HCT116 (cell line): ENCODE data around the gene ATL1. TPM values are rescaled to one million over a fixed set of nuclear protein-coding genes. Genes with fewer than 3 reads are reported as not detected.
A peak's percentile ranks its signal among the peaks of the same experiment; 100 is the strongest.

Source experiments
- ATAC-seq: fragments of 200-7000 bp; cut with Tn5 transposase; 2 replicates; pipeline ENCODE4 v1.9.1; 2020; ENCODE audit warnings: mild to moderate bottlenecking, moderate library complexity
- BruUV-seq: library from RNA; stranded (reverse); fragments of 400-500 nt; replicated peaks from 2 replicates; lab custom pipeline; 2021; lab: Mats Ljungman, UMichigan
- CTCF ChIA-PET: fragments of 300-600 bp; sonication (Branson Sonifier 250); formaldehyde crosslinking; loops from one replicate; lab custom pipeline; 2021; ENCODE audit warnings: antibody characterized with exemption; lab: Charles Lee
- POLR2A ChIA-PET: fragments of 300-600, 350-600 bp; sonication (Branson Sonifier 250); formaldehyde crosslinking; loops from one replicate; lab custom pipeline; 2021; ENCODE audit warnings: antibody characterized with exemption; lab: Charles Lee
- RAD21 ChIA-PET, 2 experiments: fragments of 300-600 bp; sonication (Branson Sonifier 250); formaldehyde crosslinking; loops; one replicate each; lab custom pipeline; 2023; ENCODE audit warnings: low total read pairs in 2 of 2; ENCODE audit not compliant: uncharacterized antibody in 2 of 2, unreplicated experiment in 2 of 2, low non-redundant PET in 1 of 2; lab: Charles Lee
- DNase-seq: peaks from one replicate; pipeline ENCODE4 v3.0.0-alpha.2; 2010; ENCODE audit warnings: low read depth, low spot score
- H2AFZ ChIP-seq: fragments of 200-600 bp; shearing (Covaris generic), sonication (generic); 2 replicates; pipeline ENCODE4 v1.6.1; 2017; ENCODE audit warnings: low read depth, mixed run types, mixed read lengths, antibody characterized with exemption, low read length; ENCODE audit not compliant: poor library complexity, severe bottlenecking
- H3K27ac ChIP-seq: 2 replicates; pipeline ENCODE4 v1.5.1; 2012; ENCODE audit warnings: low read depth, low read length
- H3K27me3 ChIP-seq: fragments of 200-600 bp; sonication (generic); 2 replicates; pipeline ENCODE4 v1.6.1; 2016; ENCODE audit warnings: mixed run types, low read length, mixed read lengths; ENCODE audit not compliant: insufficient read depth
- H3K36me3 ChIP-seq, 2 experiments: fragments of 200-500 bp in 1 of 2; fragments of 200-600 bp in 1 of 2; sonication (Bioruptor generic) in 1 of 2; sonication (generic) in 1 of 2; 2 replicates each; pipeline versions ENCODE4 v1.5.1 to v1.6.1; 2014 to 2016; ENCODE audit warnings: low read length in 2 of 2, inconsistent platforms in 1 of 2, mixed read lengths in 1 of 2, mixed run types in 1 of 2; ENCODE audit not compliant: insufficient read depth in 2 of 2, control insufficient read depth in 1 of 2
- H3K4me1 ChIP-seq, 2 experiments: fragments of 200-600 bp in 1 of 2; sonication (generic) in 1 of 2; 2 replicates each; pipeline versions ENCODE4 v1.5.1 to v1.6.1; 2012 to 2017; ENCODE audit warnings: low read length in 2 of 2, inconsistent platforms in 1 of 2, mild to moderate bottlenecking in 1 of 2, mixed read lengths in 1 of 2, mixed run types in 1 of 2, moderate library complexity in 1 of 2; ENCODE audit not compliant: insufficient read depth in 2 of 2, control insufficient read depth in 1 of 2
- H3K4me2 ChIP-seq: fragments of 200-600 bp; sonication (generic); 2 replicates; pipeline ENCODE4 v1.6.1; 2017; ENCODE audit warnings: mixed run types, low read length, mixed read lengths
- H3K4me3 ChIP-seq, 2 experiments: fragments of 200-600 bp in 1 of 2; sonication (generic) in 1 of 2; replicated peaks in 1 of 2; 2 replicates each; pipeline ENCODE4 v1.5.1; 2011 to 2016; ENCODE audit warnings: low read length in 2 of 2, control low read depth in 1 of 2, low read depth in 1 of 2, mild to moderate bottlenecking in 1 of 2, mixed read lengths in 1 of 2, mixed run types in 1 of 2
- H3K79me2 ChIP-seq: fragments of 200-600 bp; sonication (generic); 2 replicates; pipeline ENCODE4 v1.6.1; 2017; ENCODE audit warnings: mild to moderate bottlenecking, mixed run types, low read length, moderate library complexity, mixed read lengths; ENCODE audit not compliant: insufficient read depth
- H3K9ac ChIP-seq: fragments of 200-600 bp; sonication (generic); 2 replicates; pipeline ENCODE4 v1.6.1; 2016; ENCODE audit warnings: low read length, mixed read lengths
- H3K9me2 ChIP-seq: fragments of 200-600 bp; sonication (generic), shearing (Covaris generic); 2 replicates; pipeline ENCODE4 v1.6.1; 2017; ENCODE audit warnings: mixed run types, mild to moderate bottlenecking, moderate library complexity; ENCODE audit not compliant: insufficient read depth
- H3K9me3 ChIP-seq, 2 experiments: fragments of 200-500 bp in 1 of 2; fragments of 200-600 bp in 1 of 2; sonication (Bioruptor generic) in 1 of 2; sonication (generic) in 1 of 2; 2 replicates each; pipeline ENCODE4 v1.6.1; 2014 to 2017; ENCODE audit warnings: low read length in 2 of 2, mixed read lengths in 2 of 2, inconsistent platforms in 1 of 2, low read depth in 1 of 2, mild to moderate bottlenecking in 1 of 2, mixed run types in 1 of 2, moderate library complexity in 1 of 2; ENCODE audit not compliant: control insufficient read depth in 1 of 2, insufficient read depth in 1 of 2
- H4K20me1 ChIP-seq: fragments of 200-600 bp; sonication (generic), shearing (Covaris generic); 2 replicates; pipeline ENCODE4 v1.6.1; 2017; ENCODE audit warnings: mixed run types, mild to moderate bottlenecking, moderate library complexity; ENCODE audit not compliant: insufficient read depth
- CBX3 ChIP-seq: IDR thresholded peaks from 2 replicates; pipeline ENCODE4 v1.6.1; 2012; ENCODE audit warnings: low read depth
- CTCF ChIP-seq, 3 experiments: fragments of 200-600 bp in 1 of 3; sonication (generic) in 1 of 3; IDR thresholded peaks in 2 of 3; conservative IDR thresholded peaks in 1 of 3; 2 replicates each; pipeline ENCODE4 v1.5.1; 2012 to 2017; ENCODE audit warnings: low read depth in 2 of 3, low read length in 2 of 3, antibody characterized with exemption in 1 of 3, borderline replicate concordance in 1 of 3, control low read depth in 1 of 3, mild to moderate bottlenecking in 1 of 3, mixed read lengths in 1 of 3, mixed run types in 1 of 3, moderate library complexity in 1 of 3; ENCODE audit not compliant: insufficient read depth in 1 of 3
- FOSL1 ChIP-seq: IDR thresholded peaks from 2 replicates; pipeline ENCODE4 v1.6.1; 2012; ENCODE audit warnings: low read depth
- POLR2AphosphoS5 ChIP-seq: IDR thresholded peaks from 2 replicates; pipeline ENCODE4 v1.6.1; 2011; ENCODE audit warnings: mild to moderate bottlenecking, low read depth, low read length, moderate library complexity
- RAD21 ChIP-seq: IDR thresholded peaks from 2 replicates; pipeline ENCODE4 v1.6.1; 2012; ENCODE audit warnings: low read depth, mild to moderate bottlenecking
- SP1 ChIP-seq: IDR thresholded peaks from 2 replicates; pipeline ENCODE4 v1.6.1; 2012; ENCODE audit warnings: low read depth
- ZFX ChIP-seq: fragments of 450-650 bp; IDR thresholded peaks from 2 replicates; pipeline ENCODE4 v1.6.1; 2017
- intact Hi-C: fragments of 100-400 bp; cut with micrococcal nuclease; formaldehyde crosslinking; loops from 2 replicates; pipeline ENCODE4 v1.10.0; 2022
- total RNA-seq: library from RNA; stranded (reverse); gene quantifications from one replicate; pipeline ENCODE4 v1.2.1, GENCODE V29; 2021; ENCODE audit not compliant: unreplicated experiment

ATL1 gene
- total RNA-seq, 1 experiment from 2014 or later: 1.4 TPM

GRCh38 chr14:50599700-50600444 lies 39.9 kb downstream of the ATL1 start:
- CTCF ChIA-PET: interaction anchor here (0.7 to 2.4 kb wide), 9 partner anchors 8 to 1012 kb away, joined by 3 to 33 read pairs (median 5); no protein-coding TSS in a partner anchor
- intact Hi-C loops: loop anchor here (1.0 kb wide), 3 partner anchors 173 to 260 kb away; no protein-coding TSS in a partner anchor
- peak overlapping the region; percentile 66 for H2AFZ ChIP-seq
- H3K4me1 ChIP-seq: peaks cover 16 to 19% of the 10 kb centered on the region in 2 experiments
- no peaks in the 10 kb centered on the region for H3K9me2 ChIP-seq
- H3K79me2 ChIP-seq: no peaks in the 10 kb centered on the region
- H3K9ac ChIP-seq: no peak overlapping the region
- RAD21 ChIA-PET: interaction anchor here (1.2 to 2.1 kb wide), 4 partner anchors 115 to 176 kb away, joined by 3 to 8 read pairs (median 6); no protein-coding TSS in a partner anchor
- no TSS peak for BruUV-seq
- H3K9me3 ChIP-seq: no peaks in the 10 kb centered on the region
- no peaks in the 10 kb centered on the region for H3K36me3 ChIP-seq
- no peaks in the 10 kb centered on the region for H3K27me3 ChIP-seq
- peak overlapping the region; percentile 61 for H3K4me2 ChIP-seq
- no peaks in the 10 kb centered on the region for H4K20me1 ChIP-seq
- ATAC-seq: peak; percentile 78
- TF ChIP-seq POLR2AphosphoS5 (no peak), FOSL1 (peak; percentile 41; the same call in 1 of the 2 replicates), ZFX (no peak), RAD21 (peak; percentile 74), SP1 (0 out of 2 replicates have a peak, but pooled peaks have one; percentile 9), CTCF (IDR thresholded peaks at IDR 0.05 in 2 of 3, conservative IDR thresholded peaks at IDR 0.05 in 1 of 3; ENCODE audit: borderline replicate concordance in 1 of 3, insufficient read depth in 1 of 3, low read depth in 2 of 3, low read length in 2 of 3) (peak; percentile 61 to 79 (median 68); a peak in 5 of 6 replicates), CBX3 (no peak)
- TF ChIP-seq, all 23 proteins: peak for 4
- H3K27ac ChIP-seq: peak overlapping the region; percentile 45; the same call in 1 of the 2 replicates
- DNase-seq: peak; percentile 38
- H3K4me3 ChIP-seq: 0 out of 4 replicates have a peak overlapping the region, but pooled peaks of 1 of the 2 experiments have one; percentile 4
- POLR2A ChIA-PET: no interaction called here
